OCI-LY3 (cell line): Measurements from ENCODE around the gene IL26.

Experiments used
- H2AFZ ChIP-seq: fragments of 200-600, 300-600 bp; shearing (Covaris generic); 2 replicates; pipeline ENCODE4 v1.6.0; 2014; ENCODE audit warnings: antibody characterized with exemption, low read depth, low read length
- H3K27ac ChIP-seq: fragments of 200-600, 300-600 bp; sonication (generic); 2 replicates; pipeline ENCODE4 v1.5.1; 2014; ENCODE audit warnings: mild to moderate bottlenecking, low read length, moderate library complexity, mixed read lengths
- H3K27me3 ChIP-seq: fragments of 200-600, 300-600 bp; sonication (generic); 2 replicates; pipeline ENCODE4 v1.6.1; 2014; ENCODE audit warnings: low read depth, low read length, mixed read lengths
- H3K36me3 ChIP-seq: fragments of 200-600, 300-600 bp; sonication (generic); replicated peaks from 2 replicates; pipeline ENCODE3; 2014; ENCODE audit warnings: low read depth, low read length, mixed read lengths
- H3K4me1 ChIP-seq: fragments of 300-600, 200-600 bp; sonication (generic); 2 replicates; pipeline ENCODE4 v1.6.1; 2014; ENCODE audit warnings: low read length, mixed read lengths
- H3K4me2 ChIP-seq: fragments of 200-600, 300-600 bp; sonication (generic); 2 replicates; pipeline ENCODE4 v1.6.1; 2014; ENCODE audit warnings: low read length, mixed read lengths
- H3K4me3 ChIP-seq: fragments of 300-600, 200-600 bp; sonication (generic); 2 replicates; pipeline ENCODE4 v1.5.1; 2014; ENCODE audit warnings: antibody characterized with exemption, mild to moderate bottlenecking, low read length, moderate library complexity
- H3K79me2 ChIP-seq: fragments of 300-600, 200-600 bp; shearing (Covaris generic); 2 replicates; pipeline ENCODE4 v1.6.1; 2014; ENCODE audit warnings: mild to moderate bottlenecking, low read length, mixed read lengths
- H3K9ac ChIP-seq: fragments of 300-600, 200-600 bp; shearing (Covaris generic); 2 replicates; pipeline ENCODE4 v1.6.0; 2014; ENCODE audit warnings: mild to moderate bottlenecking, low read length, moderate library complexity
- H3K9me3 ChIP-seq: fragments of 200-600, 300-600 bp; shearing (Covaris generic); 2 replicates; pipeline ENCODE4 v1.6.1; 2014; ENCODE audit warnings: low read length, mixed read lengths; ENCODE audit not compliant: insufficient read depth
- H4K20me1 ChIP-seq: fragments of 200-600, 300-600 bp; sonication (generic); 2 replicates; pipeline ENCODE4 v1.6.1; 2016; ENCODE audit warnings: low read length, mixed read lengths; ENCODE audit not compliant: insufficient read depth
- CTCF ChIP-seq: fragments of 200-600, 300-600 bp; sonication (generic); IDR thresholded peaks from 2 replicates; pipeline ENCODE4 v1.5.1; 2014; ENCODE audit warnings: antibody characterized with exemption, low read length, low read depth
- EZH2phosphoT487 ChIP-seq: fragments of 200-600 bp; shearing (Covaris generic); IDR thresholded peaks from 2 replicates; pipeline ENCODE4 v1.6.1; 2018; ENCODE audit warnings: antibody characterized with exemption, mixed run types, low read depth

IL26 gene

GRCh38 chr12:68154779-68155178 lies 70.8 kb downstream of the IL26 start:
- Histone ChIP-seq H3K9me3 (no peaks in the 10 kb centered on the region), H4K20me1 (no peaks in the 10 kb centered on the region), H3K79me2 (no peaks in the 10 kb centered on the region), H3K27me3 (no peaks in the 10 kb centered on the region), H3K36me3 (no peaks in the 10 kb centered on the region), H3K4me2 (no peak overlapping the region), H3K4me1 (no peaks in the 10 kb centered on the region), H3K4me3 (no peak overlapping the region), H3K27ac (no peak overlapping the region), H2AFZ (no peak overlapping the region), H3K9ac (no peak overlapping the region)
- TF ChIP-seq EZH2phosphoT487 = no peak
- TF ChIP-seq CTCF = no peak
